Measurements from ENCODE around the gene CCR9.
"Not testable (repeated sequence)": the region's sequence is repeated elsewhere in the genome, so short reads cannot be mapped to it uniquely, and the experiment has no call there.

The CCR9 gene

GRCh38 chr3:45848392-45848791 is 38.0 kb upstream of the CCR9 start:
- no peaks in the 10 kb centered on the region for H3K36me3 ChIP-seq (ENCODE audit: control insufficient read depth in 4 of 4, insufficient read depth in 4 of 4, low read length in 3 of 4)
- DNase-seq, result no peak
- H3K9me3 ChIP-seq (ENCODE audit: control extremely low read depth in 1 of 5, control insufficient read depth in 4 of 5, insufficient read depth in 2 of 5, low read depth in 1 of 5, low read length in 4 of 5), result no peaks in the 10 kb centered on the region
- WGBS (ENCODE audit: insufficient coverage), result no CpG with 5 or more reads among the region's 1 CpG
- H3K27me3 ChIP-seq (replicated peaks in 2 of 5; ENCODE audit: control insufficient read depth in 4 of 5, insufficient read depth in 5 of 5, low read length in 4 of 5), result peaks cover 0 to 5% (median 0%) of the 10 kb centered on the region in 5 experiments
- no peak overlapping the region for H3K27ac ChIP-seq (ENCODE audit: insufficient read depth in 1 of 2, low read depth in 1 of 2, low read length in 2 of 2, poor library complexity in 1 of 2, severe bottlenecking in 2 of 2)
- no peak overlapping the region for H3K4me3 ChIP-seq (ENCODE audit: control insufficient read depth in 1 of 7, extremely low read depth in 1 of 7, insufficient read depth in 4 of 7, low read depth in 2 of 7, low read length in 6 of 7)
- CTCF ChIA-PET, result interaction anchor here (1.2 kb wide), 1 partner anchor 7 kb away, joined by 3 read pairs; no protein-coding TSS in a partner anchor
- H3K4me1 ChIP-seq (ENCODE audit: control extremely low read depth in 1 of 4, control insufficient read depth in 4 of 4, insufficient read depth in 4 of 4, low read length in 3 of 4), result peaks cover 0 to 4% (median 0%) of the 10 kb centered on the region in 4 experiments
- POLR2A ChIA-PET, result no interaction called here

DNA sequence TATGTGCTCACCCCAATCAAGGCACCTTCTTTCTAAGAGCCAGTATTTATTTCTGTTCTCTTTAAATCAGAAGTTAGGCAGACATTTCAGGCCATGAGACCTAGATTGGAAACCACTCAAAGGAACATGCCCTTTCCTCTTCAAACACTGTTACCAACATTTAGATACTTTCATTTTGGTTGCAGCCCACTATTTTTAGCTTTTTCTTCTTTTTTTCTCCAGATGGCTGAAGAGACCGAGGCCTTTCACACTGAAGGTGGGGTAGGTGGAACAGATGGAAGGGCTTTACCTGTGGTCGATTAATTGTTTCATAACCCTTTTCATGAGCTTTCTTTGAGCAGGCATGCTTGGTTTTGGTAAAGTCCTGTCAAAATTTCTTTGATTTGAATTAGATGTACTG is 33.5 kb upstream of the CCR9 start:
- CTCF ChIA-PET, result interaction anchor here (1.4 kb wide), 1 partner anchor 77 kb away, joined by 5 read pairs; no protein-coding TSS in a partner anchor
- 83% methylated on average over 1 of the region's 2 CpGs for WGBS (ENCODE audit: insufficient coverage)
- POLR2A ChIA-PET, result no interaction called here

DNA sequence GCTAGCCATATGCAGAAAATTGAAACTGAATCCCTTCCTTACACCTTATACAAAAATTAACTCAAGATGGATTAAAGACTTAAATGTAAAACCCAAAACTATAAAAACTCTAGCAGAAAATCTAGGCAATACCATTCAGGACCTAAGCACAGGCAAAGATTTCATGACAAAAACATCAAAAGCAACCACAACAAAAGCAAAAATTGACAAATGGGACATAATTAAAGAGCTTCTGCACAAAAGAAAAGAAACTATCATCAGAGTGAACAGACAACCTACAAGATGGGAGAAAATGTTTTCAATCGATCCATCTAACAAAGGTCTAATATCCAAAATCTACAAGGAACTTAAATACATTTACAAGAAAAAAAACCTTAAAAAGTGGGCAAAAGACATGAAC is 30.0 kb upstream of the CCR9 start:
- peaks cover 0 to 13% (median 5%) of the 10 kb centered on the region in 4 experiments for H3K4me1 ChIP-seq (ENCODE audit: control extremely low read depth in 1 of 4, control insufficient read depth in 4 of 4, insufficient read depth in 4 of 4, low read length in 3 of 4)
- H3K27me3 ChIP-seq (replicated peaks in 2 of 5; ENCODE audit: control insufficient read depth in 4 of 5, insufficient read depth in 5 of 5, low read length in 4 of 5); POLR2A ChIA-PET; DNase-seq; H3K36me3 ChIP-seq (ENCODE audit: control insufficient read depth in 4 of 4, insufficient read depth in 4 of 4, low read length in 3 of 4); H3K4me3 ChIP-seq (ENCODE audit: control insufficient read depth in 1 of 7, extremely low read depth in 1 of 7, insufficient read depth in 4 of 7, low read depth in 2 of 7, low read length in 6 of 7); H3K9me3 ChIP-seq (ENCODE audit: control extremely low read depth in 1 of 5, control insufficient read depth in 4 of 5, insufficient read depth in 2 of 5, low read depth in 1 of 5, low read length in 4 of 5); H3K27ac ChIP-seq (ENCODE audit: insufficient read depth in 1 of 2, low read depth in 1 of 2, low read length in 2 of 2, poor library complexity in 1 of 2, severe bottlenecking in 2 of 2): not testable (repeated sequence)
- no CpG with 5 or more reads among the region's 1 CpG for WGBS (ENCODE audit: insufficient coverage)
- CTCF ChIA-PET, result interaction anchor here (2.2 kb wide), 1 partner anchor 10 kb away, joined by 5 read pairs; no protein-coding TSS in a partner anchor

More for the DNA sequence above, 33.5 kb upstream of the CCR9 start:
- peaks cover 0 to 4% (median 0%) of the 10 kb centered on the region in 4 experiments for H3K4me1 ChIP-seq (ENCODE audit: control extremely low read depth in 1 of 4, control insufficient read depth in 4 of 4, insufficient read depth in 4 of 4, low read length in 3 of 4)
- H3K36me3 ChIP-seq (ENCODE audit: control insufficient read depth in 4 of 4, insufficient read depth in 4 of 4, low read length in 3 of 4), result no peaks in the 10 kb centered on the region
- H3K4me3 ChIP-seq (ENCODE audit: control insufficient read depth in 1 of 7, extremely low read depth in 1 of 7, insufficient read depth in 4 of 7, low read depth in 2 of 7, low read length in 6 of 7), result peak overlapping the region in 1 of 7 experiments; percentile 6
- no peaks in the 10 kb centered on the region for H3K27me3 ChIP-seq (replicated peaks in 2 of 5; ENCODE audit: control insufficient read depth in 4 of 5, insufficient read depth in 5 of 5, low read length in 4 of 5)
- DNase-seq, result no peak
- H3K9me3 ChIP-seq (ENCODE audit: control extremely low read depth in 1 of 5, control insufficient read depth in 4 of 5, insufficient read depth in 2 of 5, low read depth in 1 of 5, low read length in 4 of 5), result no peaks in the 10 kb centered on the region
- H3K27ac ChIP-seq (ENCODE audit: insufficient read depth in 1 of 2, low read depth in 1 of 2, low read length in 2 of 2, poor library complexity in 1 of 2, severe bottlenecking in 2 of 2), result no peak overlapping the region

DNA sequence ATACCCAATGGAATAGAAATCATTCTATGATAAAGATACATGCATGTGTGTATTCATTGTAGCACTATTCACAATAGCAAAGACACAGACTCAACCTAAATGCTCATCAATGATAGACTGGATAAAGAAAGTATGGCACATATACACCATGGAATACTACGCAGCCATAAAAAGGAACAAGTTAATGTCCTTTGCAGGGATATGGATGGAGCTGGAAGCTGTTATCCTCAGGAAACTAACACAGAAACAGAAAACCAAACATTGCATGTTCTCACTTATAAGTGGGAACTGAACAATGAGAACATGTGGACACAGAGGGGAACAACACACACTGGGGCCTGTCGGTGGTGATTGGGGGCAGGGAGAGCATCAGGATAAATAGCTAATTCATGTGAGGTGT is 29.3 kb upstream of the CCR9 start:
- CTCF ChIA-PET, result interaction anchor here (2.2 kb wide), 1 partner anchor 10 kb away, joined by 5 read pairs; no protein-coding TSS in a partner anchor
- DNase-seq; H3K27ac ChIP-seq (ENCODE audit: insufficient read depth in 1 of 2, low read depth in 1 of 2, low read length in 2 of 2, poor library complexity in 1 of 2, severe bottlenecking in 2 of 2); H3K27me3 ChIP-seq (replicated peaks in 2 of 5; ENCODE audit: control insufficient read depth in 4 of 5, insufficient read depth in 5 of 5, low read length in 4 of 5); H3K36me3 ChIP-seq (ENCODE audit: control insufficient read depth in 4 of 4, insufficient read depth in 4 of 4, low read length in 3 of 4); H3K4me3 ChIP-seq (ENCODE audit: control insufficient read depth in 1 of 7, extremely low read depth in 1 of 7, insufficient read depth in 4 of 7, low read depth in 2 of 7, low read length in 6 of 7); POLR2A ChIA-PET; H3K9me3 ChIP-seq (ENCODE audit: control extremely low read depth in 1 of 5, control insufficient read depth in 4 of 5, insufficient read depth in 2 of 5, low read depth in 1 of 5, low read length in 4 of 5): not testable (repeated sequence)
- 100% methylated on average over 1 of the region's 2 CpGs for WGBS (ENCODE audit: insufficient coverage)
- peaks cover 0 to 13% (median 5%) of the 10 kb centered on the region in 4 experiments for H3K4me1 ChIP-seq (ENCODE audit: control extremely low read depth in 1 of 4, control insufficient read depth in 4 of 4, insufficient read depth in 4 of 4, low read length in 3 of 4)

DNA sequence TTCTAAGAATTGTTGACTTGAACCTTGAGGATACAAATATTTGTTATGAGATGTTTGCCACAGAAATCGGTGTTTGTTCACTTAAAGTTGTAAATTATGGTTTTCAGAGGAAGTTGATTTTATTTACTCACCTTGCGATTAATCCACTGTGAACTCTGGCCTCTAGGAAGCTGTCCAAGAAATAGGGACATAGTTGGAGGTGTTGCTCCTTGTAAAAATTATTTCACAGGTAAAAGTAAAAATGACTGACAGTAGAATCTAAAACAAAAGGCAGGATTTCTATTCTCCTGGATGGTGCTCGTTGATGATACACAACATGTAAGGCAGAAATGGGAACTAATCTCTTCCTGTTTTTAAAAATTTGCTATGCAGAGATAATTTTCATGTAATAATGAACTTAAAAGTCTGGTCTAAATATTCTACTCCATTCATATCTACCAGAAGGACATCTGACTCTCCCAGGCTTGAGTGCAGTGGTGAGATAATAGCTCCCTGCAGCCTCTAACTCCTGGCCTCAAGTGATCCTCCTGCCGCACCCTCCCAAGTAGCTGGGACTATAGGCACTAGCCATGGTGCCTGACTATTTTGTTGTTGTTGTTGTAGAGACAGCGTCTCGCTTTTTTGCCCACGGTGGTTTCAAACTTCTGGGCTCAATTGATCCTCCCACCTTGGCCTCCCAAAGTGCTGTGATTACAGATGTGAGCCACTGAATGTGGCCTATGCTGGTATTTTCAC is 27.4 kb upstream of the CCR9 start:
- 92% methylated on average over 3 of the region's 7 CpGs for WGBS (ENCODE audit: insufficient coverage)
- Histone ChIP-seq H3K4me3 (ENCODE audit: control insufficient read depth in 1 of 7, extremely low read depth in 1 of 7, insufficient read depth in 4 of 7, low read depth in 2 of 7, low read length in 6 of 7) (no peak overlapping the region), H3K27me3 (replicated peaks in 2 of 5; ENCODE audit: control insufficient read depth in 4 of 5, insufficient read depth in 5 of 5, low read length in 4 of 5) (no peaks in the 10 kb centered on the region), H3K27ac (ENCODE audit: insufficient read depth in 1 of 2, low read depth in 1 of 2, low read length in 2 of 2, poor library complexity in 1 of 2, severe bottlenecking in 2 of 2) (no peak overlapping the region), H3K9me3 (ENCODE audit: control extremely low read depth in 1 of 5, control insufficient read depth in 4 of 5, insufficient read depth in 2 of 5, low read depth in 1 of 5, low read length in 4 of 5) (peaks cover 0 to 7% (median 0%) of the 10 kb centered on the region in 5 experiments), H3K4me1 (ENCODE audit: control extremely low read depth in 1 of 4, control insufficient read depth in 4 of 4, insufficient read depth in 4 of 4, low read length in 3 of 4) (peaks cover 0 to 9% (median 5%) of the 10 kb centered on the region in 4 experiments), H3K36me3 (ENCODE audit: control insufficient read depth in 4 of 4, insufficient read depth in 4 of 4, low read length in 3 of 4) (no peaks in the 10 kb centered on the region)
- DNase-seq, result peak; percentile 38 to 75 (median 64)
- CTCF ChIA-PET, result interaction anchor here (0.8 kb wide), 1 partner anchor 22 kb away, joined by 3 read pairs; no protein-coding TSS in a partner anchor
- POLR2A ChIA-PET, result interaction anchor here (0.6 kb wide), 1 partner anchor 457 kb away, joined by 3 read pairs; no protein-coding TSS in a partner anchor

GRCh38 chr3:45860481-45860880 is 25.9 kb upstream of the CCR9 start:
- DNase-seq, result no peak
- no peak overlapping the region for H3K27ac ChIP-seq (ENCODE audit: insufficient read depth in 1 of 2, low read depth in 1 of 2, low read length in 2 of 2, poor library complexity in 1 of 2, severe bottlenecking in 2 of 2)
- WGBS (ENCODE audit: insufficient coverage), result 96% methylated on average over 4 of the region's 4 CpGs
- peaks cover 0 to 7% (median 0%) of the 10 kb centered on the region in 5 experiments for H3K9me3 ChIP-seq (ENCODE audit: control extremely low read depth in 1 of 5, control insufficient read depth in 4 of 5, insufficient read depth in 2 of 5, low read depth in 1 of 5, low read length in 4 of 5)
- H3K4me1 ChIP-seq (ENCODE audit: control extremely low read depth in 1 of 4, control insufficient read depth in 4 of 4, insufficient read depth in 4 of 4, low read length in 3 of 4), result peaks cover 0 to 15% (median 8%) of the 10 kb centered on the region in 4 experiments
- CTCF ChIA-PET, result no interaction called here
- H3K4me3 ChIP-seq (ENCODE audit: control insufficient read depth in 1 of 7, extremely low read depth in 1 of 7, insufficient read depth in 4 of 7, low read depth in 2 of 7, low read length in 6 of 7), result no peak overlapping the region
- no peaks in the 10 kb centered on the region for H3K36me3 ChIP-seq (ENCODE audit: control insufficient read depth in 4 of 4, insufficient read depth in 4 of 4, low read length in 3 of 4)
- POLR2A ChIA-PET, result no interaction called here
- no peaks in the 10 kb centered on the region for H3K27me3 ChIP-seq (replicated peaks in 2 of 5; ENCODE audit: control insufficient read depth in 4 of 5, insufficient read depth in 5 of 5, low read length in 4 of 5)

DNA sequence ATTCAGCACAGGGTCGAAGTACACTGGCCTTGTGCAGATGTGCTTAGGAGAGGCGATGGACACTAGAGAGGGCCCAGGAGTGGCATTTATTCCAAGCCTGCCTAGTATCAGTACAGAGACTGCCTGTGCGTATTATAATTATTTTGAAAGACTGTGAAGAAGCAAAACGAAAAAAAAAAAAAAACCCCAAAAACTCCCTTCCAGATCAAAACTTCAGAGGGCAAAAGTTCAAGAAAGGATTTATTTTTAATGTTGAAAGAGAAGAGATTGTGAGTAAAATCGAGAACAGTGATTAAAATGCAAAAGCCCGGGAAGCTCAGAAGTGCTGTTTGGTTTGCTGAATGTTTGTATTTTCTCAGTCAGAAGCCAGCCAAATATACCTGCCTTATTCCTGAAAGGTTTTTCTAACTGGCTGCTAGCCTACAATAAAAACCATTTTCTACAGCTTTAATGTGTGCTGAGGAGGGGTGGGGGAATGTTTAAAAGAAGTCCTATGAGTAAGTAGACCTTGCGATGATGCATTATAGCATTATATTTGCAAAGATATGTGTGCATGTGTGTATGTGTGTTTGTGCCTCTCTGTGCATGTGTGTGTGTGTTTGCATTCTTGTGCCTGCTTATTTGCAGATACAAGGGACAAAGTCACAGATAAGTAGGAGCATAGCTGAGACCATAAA is 25.2 kb upstream of the CCR9 start:
- peaks cover 0 to 7% (median 0%) of the 10 kb centered on the region in 5 experiments for H3K9me3 ChIP-seq (ENCODE audit: control extremely low read depth in 1 of 5, control insufficient read depth in 4 of 5, insufficient read depth in 2 of 5, low read depth in 1 of 5, low read length in 4 of 5)
- CTCF ChIA-PET, result interaction anchor here (0.6 to 1.3 kb wide), 4 partner anchors 16 to 80 kb away, joined by 3 to 4 read pairs (median 4); no protein-coding TSS in a partner anchor
- DNase-seq, result no peak
- 93% methylated on average over 3 of the region's 7 CpGs for WGBS (ENCODE audit: insufficient coverage)
- no peak overlapping the region for H3K27ac ChIP-seq (ENCODE audit: insufficient read depth in 1 of 2, low read depth in 1 of 2, low read length in 2 of 2, poor library complexity in 1 of 2, severe bottlenecking in 2 of 2)
- no peak overlapping the region for H3K4me3 ChIP-seq (ENCODE audit: control insufficient read depth in 1 of 7, extremely low read depth in 1 of 7, insufficient read depth in 4 of 7, low read depth in 2 of 7, low read length in 6 of 7)
- H3K27me3 ChIP-seq (replicated peaks in 2 of 5; ENCODE audit: control insufficient read depth in 4 of 5, insufficient read depth in 5 of 5, low read length in 4 of 5), result no peaks in the 10 kb centered on the region
- H3K4me1 ChIP-seq (ENCODE audit: control extremely low read depth in 1 of 4, control insufficient read depth in 4 of 4, insufficient read depth in 4 of 4, low read length in 3 of 4), result peaks cover 0 to 17% (median 8%) of the 10 kb centered on the region in 4 experiments
- no peaks in the 10 kb centered on the region for H3K36me3 ChIP-seq (ENCODE audit: control insufficient read depth in 4 of 4, insufficient read depth in 4 of 4, low read length in 3 of 4)
- POLR2A ChIA-PET, result no interaction called here
